ENCODE data around the gene CD9. TPM values are rescaled to one million over a fixed set of nuclear protein-coding genes. Genes with fewer than 3 reads are reported as not detected.

The CD9 gene
- polyA plus RNA-seq, 1 of the 3 experiments (the other 2 are of a cell fraction) = 76.6 TPM

- Histone ChIP-seq H3K4me2 (peak overlapping the region; percentile 62), H3K27ac (ENCODE audit: low read depth in 2 of 2, low read length in 1 of 2) (peak overlapping the region in 1 of 2 experiments; percentile 88; a peak in 2 of 4 replicates), H4K20me1 (ENCODE audit: insufficient read depth) (no peaks in the 10 kb centered on the region), H3K36me3 (replicated peaks in 1 of 2; ENCODE audit: control insufficient read depth in 1 of 2, insufficient read depth in 2 of 2, low read length in 1 of 2) (no peaks in the 10 kb centered on the region), H3K27me3 (ENCODE audit: insufficient read depth) (no peaks in the 10 kb centered on the region), H3K4me1 (ENCODE audit: control insufficient read depth in 1 of 2, insufficient read depth in 2 of 2, low read depth in 1 of 2, low read length in 1 of 2) (peaks cover 26 to 32% of the 10 kb centered on the region in 2 experiments; a peak in 3 of 4 replicates), H3K9ac (peak overlapping the region; percentile 20; the same call in 1 of the 2 replicates), H3F3A (replicated peaks; ENCODE audit: insufficient read depth) (peaks cover 21% of the 10 kb centered on the region), H3K9me3 (no peaks in the 10 kb centered on the region), H3K79me2 (ENCODE audit: insufficient read depth) (no peaks in the 10 kb centered on the region), H3K9me2 (no peaks in the 10 kb centered on the region), H2AFZ (ENCODE audit: low read depth) (peak overlapping the region; percentile 76; the same call in 1 of the 2 replicates), H3K4me3 (ENCODE audit: low read depth in 2 of 2, low read length in 1 of 2) (no peak overlapping the region)
- POLR2A ChIA-PET = interaction anchor here (0.6 to 2.0 kb wide), 4 partner anchors 8 to 84 kb away, joined by 3 to 10 read pairs (median 4); partner anchors contain the start of gene CD9
- CTCF ChIA-PET = interaction anchor here (0.9 to 8.8 kb wide), 25 partner anchors 15 to 315 kb away, joined by 3 to 299 read pairs (median 9); partner anchors contain the start of gene CD9
- TF ChIP-seq REST (IDR thresholded peaks at IDR 0.05; ENCODE audit: low read depth, low read length) (no peak), RXRA (IDR thresholded peaks at IDR 0.05; ENCODE audit: borderline replicate concordance, low read depth) (no peak), FOXJ3 (CRISPR knock-in tag; IDR thresholded peaks at IDR 0.05) (no peak), POLR2AphosphoS5 (IDR thresholded peaks at IDR 0.05; ENCODE audit: low read depth, low read length) (no peak), GATA2 (CRISPR knock-in tag; IDR thresholded peaks at IDR 0.05) (no peak), MEF2A (IDR thresholded peaks at IDR 0.05; ENCODE audit: borderline replicate concordance, low read depth) (no peak), CTCF (IDR thresholded peaks at IDR 0.05) (no peak), GABPA (IDR thresholded peaks at IDR 0.05; ENCODE audit: low read depth) (no peak), ZBTB33 (IDR thresholded peaks at IDR 0.05; ENCODE audit: borderline replicate concordance, low read depth) (no peak), MAX (IDR thresholded peaks at IDR 0.05; ENCODE audit: low read depth) (no peak), IRF3 (IDR thresholded peaks at IDR 0.05; ENCODE audit: low read depth, low read length) (no peak), MXI1 (IDR thresholded peaks at IDR 0.05; ENCODE audit: low read depth, low read length) (no peak), USF1 (IDR thresholded peaks at IDR 0.05; ENCODE audit: borderline replicate concordance, low read depth) (no peak), RCOR1 (IDR thresholded peaks at IDR 0.05; ENCODE audit: low read length) (no peak), EZH2phosphoT487 (IDR thresholded peaks at IDR 0.05; ENCODE audit: borderline replicate concordance, low read depth) (no peak)
- no peak for DNase-seq
- WGBS (ENCODE audit: low lambda C conversion rate) = 81% methylated on average over 8 of the region's 8 CpGs
Measured at GRCh38 chr12:6279631-6280030, 79.4 kb downstream of the CD9 start.
